Kidney tubule cell (primary cell): ENCODE results near the gene TAS2R50.

ENCODE experiments used
- DNase-seq: peaks from one replicate; pipeline ENCODE4 v3.0.0-alpha.2; 2018; ENCODE audit warnings: low spot score

The TAS2R50 gene

DNA sequence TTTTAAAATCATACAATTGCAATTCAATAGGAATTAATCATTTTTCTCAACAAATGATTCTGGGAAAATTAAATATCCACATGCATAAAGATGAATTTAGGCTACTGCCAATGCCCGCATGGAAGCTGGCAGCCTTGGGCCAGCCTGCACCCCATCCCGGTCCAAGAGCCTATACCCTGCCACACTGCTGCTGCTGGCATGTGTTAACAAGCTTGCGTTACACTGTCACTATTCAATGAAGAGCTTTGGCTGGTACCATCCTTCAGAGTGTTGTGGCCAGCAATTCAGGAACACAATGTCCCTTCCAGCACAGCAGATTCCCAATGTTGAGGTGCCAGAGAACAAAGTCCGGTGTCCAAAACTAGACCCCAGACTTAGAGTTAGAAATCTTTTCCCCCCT lies 34.1 kb downstream of the TAS2R50 start:
- no peak for DNase-seq

DNA sequence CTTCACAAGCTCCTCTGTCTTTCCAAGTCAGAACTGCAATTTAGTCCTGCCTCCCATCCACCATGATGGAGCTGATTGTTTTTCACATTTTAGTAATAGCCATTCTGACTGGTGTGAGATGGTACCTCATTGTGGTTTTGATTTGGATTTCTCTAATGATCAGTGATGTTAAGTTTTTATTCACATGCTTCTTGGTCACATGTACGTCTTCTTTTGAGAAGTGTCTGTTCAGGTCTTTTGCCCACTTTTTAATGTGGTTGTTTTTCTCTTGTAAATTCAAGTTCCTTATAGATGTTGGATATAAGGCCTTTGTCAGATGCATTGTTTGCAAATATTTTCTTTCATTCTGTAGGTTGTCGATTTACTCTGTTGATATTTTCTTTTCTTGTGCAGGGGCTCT lies 43.5 kb downstream of the TAS2R50 start:
- no peak for DNase-seq

GRCh38 chr12:10941916-10942607 lies 44.6 kb downstream of the TAS2R50 start:
- peak; percentile 98 for DNase-seq

GRCh38 chr12:10941369-10941768 lies 45.3 kb downstream of the TAS2R50 start:
- no peak for DNase-seq

DNA sequence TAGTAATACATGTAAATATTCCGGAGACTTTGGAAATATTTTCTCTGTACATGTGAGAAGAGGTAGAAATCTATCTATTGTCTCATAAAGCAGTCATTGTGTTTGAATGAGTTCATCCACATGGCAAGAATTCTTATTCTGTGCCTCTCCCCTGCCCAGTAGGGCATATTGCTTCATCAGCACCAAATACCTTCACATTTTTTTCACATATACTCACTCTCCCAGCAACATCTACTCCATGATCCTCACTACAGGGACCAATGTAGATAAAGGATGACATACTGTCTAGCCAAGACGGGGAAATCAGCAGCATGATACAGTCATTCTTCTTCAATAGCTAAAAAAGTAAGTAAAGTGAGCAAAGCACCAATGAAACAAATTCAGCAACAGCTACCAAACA lies 46.3 kb downstream of the TAS2R50 start:
- peak; percentile 98 for DNase-seq

- DNase-seq: no peak
Measured at GRCh38 chr12:10939163-10939562, 47.5 kb downstream of the TAS2R50 start, which contains the start of gene TAS2R14. Gene TAS2R14 (minus strand): TSS chr12:10939263. CDS start chr12:10939207, 56 bp downstream.

DNA sequence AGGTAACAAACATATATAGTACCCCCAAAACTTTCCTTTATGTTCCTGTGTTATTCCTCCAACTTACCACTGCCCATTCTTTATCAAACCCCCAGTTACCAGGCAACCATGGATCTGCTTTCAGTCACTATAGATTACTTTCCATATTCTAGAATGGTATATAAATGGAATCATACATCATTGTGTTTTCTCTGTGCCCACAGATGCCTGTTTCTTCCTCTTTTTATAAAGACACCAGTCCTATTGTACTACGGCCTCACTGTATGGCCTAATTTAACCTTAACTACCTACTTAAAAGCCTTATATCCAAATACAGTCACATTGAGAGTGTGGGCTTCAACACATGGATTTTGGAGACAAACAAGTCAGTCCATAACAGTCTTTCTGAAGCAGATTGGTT lies 50.2 kb downstream of the TAS2R50 start:
- DNase-seq: no peak
